Astrocyte of the cerebellum (primary cell): ENCODE results near the gene EFEMP2.

ENCODE experiments used
- DNase-seq: peaks from one replicate; pipeline ENCODE4 v3.0.0-alpha.2; 2011; ENCODE audit warnings: low read depth
- H3K4me3 ChIP-seq: 2 replicates; pipeline ENCODE4 v1.5.1; 2011; ENCODE audit warnings: mild to moderate bottlenecking, low read depth, low read length, moderate library complexity
- in situ Hi-C: cut with HindIII; loops from 2 replicates; pipeline ENCODE4 v1.10.0; 2017; ENCODE audit warnings: low sequenced_read_pairs
- TF ChIP-seq, protein P1 (sequence below): IDR thresholded peaks from 2 replicates; pipeline ENCODE4 v1.5.1; 2012; ENCODE audit warnings: low read length, low read depth, moderate library complexity, mild to moderate bottlenecking; ENCODE audit errors: missing control alignments

EFEMP2 gene

DNA sequence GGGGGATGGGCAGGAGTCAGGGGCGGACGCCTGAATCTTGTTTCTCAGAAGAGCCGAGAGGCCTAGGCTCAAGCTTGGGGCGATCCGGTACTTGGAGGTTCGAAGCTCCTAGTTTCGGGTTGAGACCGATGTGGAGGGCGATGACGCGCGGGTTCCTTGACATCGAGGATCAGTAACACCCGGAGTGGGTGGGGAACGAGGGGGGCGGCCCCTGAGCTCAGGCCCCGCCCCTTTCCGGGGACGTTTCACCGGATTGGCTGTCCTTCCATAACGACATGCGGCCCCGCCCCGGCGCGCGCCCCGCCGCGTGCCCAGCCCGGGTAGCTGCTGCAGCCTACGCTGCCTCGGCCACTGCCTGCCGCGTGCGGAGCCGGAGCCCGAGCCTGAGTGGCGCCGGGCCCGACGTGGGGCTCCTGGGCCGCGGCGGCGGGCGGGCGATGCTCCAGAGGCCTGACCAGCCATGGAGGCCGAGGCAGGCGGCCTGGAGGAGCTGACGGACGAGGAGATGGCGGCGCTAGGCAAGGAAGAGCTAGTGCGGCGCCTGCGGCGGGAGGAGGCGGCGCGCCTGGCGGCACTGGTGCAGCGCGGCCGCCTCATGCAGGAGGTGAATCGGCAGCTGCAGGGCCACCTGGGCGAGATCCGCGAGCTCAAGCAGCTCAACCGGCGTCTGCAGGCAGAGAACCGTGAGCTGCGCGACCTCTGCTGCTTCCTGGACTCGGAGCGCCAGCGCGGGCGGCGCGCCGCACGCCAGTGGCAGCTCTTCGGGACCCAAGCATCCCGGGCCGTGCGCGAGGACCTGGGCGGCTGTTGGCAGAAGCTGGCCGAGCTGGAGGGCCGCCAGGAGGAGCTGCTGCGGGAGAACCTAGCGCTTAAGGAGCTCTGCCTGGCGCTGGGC lies 18.0 kb upstream of the EFEMP2 start, which contains the start of gene CCDC85B:
CCDC85B (plus strand) TSS at position 350 of the 895 bp plus-strand sequence; CDS start at position 461, 111 bp downstream.
- TF ChIP-seq, protein P1, sequence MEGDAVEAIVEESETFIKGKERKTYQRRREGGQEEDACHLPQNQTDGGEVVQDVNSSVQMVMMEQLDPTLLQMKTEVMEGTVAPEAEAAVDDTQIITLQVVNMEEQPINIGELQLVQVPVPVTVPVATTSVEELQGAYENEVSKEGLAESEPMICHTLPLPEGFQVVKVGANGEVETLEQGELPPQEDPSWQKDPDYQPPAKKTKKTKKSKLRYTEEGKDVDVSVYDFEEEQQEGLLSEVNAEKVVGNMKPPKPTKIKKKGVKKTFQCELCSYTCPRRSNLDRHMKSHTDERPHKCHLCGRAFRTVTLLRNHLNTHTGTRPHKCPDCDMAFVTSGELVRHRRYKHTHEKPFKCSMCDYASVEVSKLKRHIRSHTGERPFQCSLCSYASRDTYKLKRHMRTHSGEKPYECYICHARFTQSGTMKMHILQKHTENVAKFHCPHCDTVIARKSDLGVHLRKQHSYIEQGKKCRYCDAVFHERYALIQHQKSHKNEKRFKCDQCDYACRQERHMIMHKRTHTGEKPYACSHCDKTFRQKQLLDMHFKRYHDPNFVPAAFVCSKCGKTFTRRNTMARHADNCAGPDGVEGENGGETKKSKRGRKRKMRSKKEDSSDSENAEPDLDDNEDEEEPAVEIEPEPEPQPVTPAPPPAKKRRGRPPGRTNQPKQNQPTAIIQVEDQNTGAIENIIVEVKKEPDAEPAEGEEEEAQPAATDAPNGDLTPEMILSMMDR, result peak; percentile 4
- peak within 1 kb of the TSS; percentile 72 for H3K4me3 ChIP-seq
- DNase-seq, result peak; percentile 81
- in situ Hi-C loops, result no loop called here

DNA sequence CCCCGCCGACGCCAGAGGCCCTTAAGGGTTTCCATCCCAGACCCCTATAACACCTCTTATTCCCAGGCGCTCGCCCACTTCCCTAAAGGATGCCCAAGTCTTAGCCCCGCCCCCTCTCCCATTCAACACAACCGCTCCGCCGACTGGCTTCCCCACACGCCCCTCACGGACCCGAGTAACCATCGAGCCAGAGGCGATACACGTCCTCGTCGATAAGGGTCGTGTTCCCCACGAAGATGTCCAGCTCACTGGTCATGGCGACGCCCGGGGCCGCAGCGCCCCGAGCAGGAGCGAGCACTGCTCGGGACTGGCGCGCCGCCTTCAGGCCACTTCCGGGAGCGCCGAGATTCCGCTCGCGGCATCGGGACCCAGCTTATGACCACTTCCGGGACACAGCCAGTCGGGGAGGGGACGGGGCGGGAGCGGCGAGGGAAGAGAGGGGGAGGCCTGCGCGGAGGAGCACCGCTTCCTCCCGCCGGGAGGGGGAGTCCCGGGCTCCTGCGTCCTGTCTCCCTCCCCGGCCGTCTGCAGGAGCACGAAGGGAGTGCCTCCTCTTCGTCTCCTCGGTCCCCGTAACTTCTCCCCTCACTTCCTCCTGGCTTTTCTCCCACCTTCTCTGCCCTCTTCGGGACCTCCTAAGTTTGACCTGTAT lies 15.7 kb upstream of the EFEMP2 start, which contains the start of gene FIBP:
FIBP (minus strand) TSS at position 309 of the 652 bp plus-strand sequence; CDS start at position 256, 53 bp downstream.
- TF ChIP-seq, protein P1, result peak; percentile 84
- H3K4me3 ChIP-seq, result peak within 1 kb of the TSS; percentile 81
- in situ Hi-C loops, result no loop called here
- peak; percentile 89 for DNase-seq

- DNase-seq, result no peak
- peak overlapping the region; percentile 81 for H3K4me3 ChIP-seq
- in situ Hi-C loops, result no loop called here
- TF ChIP-seq, protein P1, result no peak
Measured at GRCh38 chr11:65887723-65888162, 15.1 kb upstream of the EFEMP2 start.

DNA sequence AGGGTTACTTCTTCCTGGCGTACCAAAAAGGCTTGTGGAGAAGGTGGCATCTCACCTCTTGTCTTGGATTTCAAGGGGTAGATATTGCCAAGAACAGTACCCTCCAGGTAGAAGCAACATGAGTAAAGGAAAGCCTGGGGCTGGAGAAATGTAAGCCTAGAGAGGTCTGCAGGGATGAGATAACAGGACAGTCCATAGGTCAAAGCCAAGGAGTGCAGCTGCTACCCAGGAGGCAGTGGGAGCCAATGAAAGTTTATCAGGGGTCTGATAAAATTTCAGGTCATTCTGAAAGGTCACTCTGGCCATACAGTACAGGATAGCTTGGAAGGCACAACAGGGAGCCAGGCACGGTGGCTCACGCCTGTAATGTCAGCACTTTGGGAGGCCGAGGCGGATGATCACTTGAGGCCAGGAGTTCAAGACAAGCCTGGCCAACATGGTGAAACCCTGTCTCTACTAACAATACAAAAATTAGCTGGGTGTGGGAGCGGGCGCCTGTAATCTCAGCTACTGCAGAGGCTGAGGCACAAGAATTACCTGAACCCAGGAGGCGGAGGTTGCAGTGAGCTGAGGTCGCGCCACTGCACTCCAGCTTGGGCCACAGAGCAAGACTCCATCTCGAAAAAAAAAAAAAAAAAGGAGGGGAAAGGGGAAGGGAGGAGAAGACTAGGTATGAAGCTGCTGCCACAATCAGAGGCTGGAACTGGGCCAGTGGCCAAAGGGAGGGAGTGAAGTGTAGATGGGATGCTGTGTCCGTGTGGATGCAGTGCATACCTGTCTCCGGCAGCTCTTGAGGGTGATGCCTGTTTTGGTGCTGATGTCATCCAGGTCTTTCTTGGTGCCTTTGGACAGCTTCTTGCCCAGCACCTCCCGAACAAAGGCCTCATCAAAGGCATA lies 14.5 kb upstream of the EFEMP2 start:
- no peak for DNase-seq
- TF ChIP-seq, protein P1, result no peak
- H3K4me3 ChIP-seq, result peak overlapping the region; percentile 81
- in situ Hi-C loops, result no loop called here

GRCh38 chr11:65885808-65886536 lies 13.4 kb upstream of the EFEMP2 start:
- no peak for DNase-seq
- no peak overlapping the region for H3K4me3 ChIP-seq
- in situ Hi-C loops, result no loop called here
- TF ChIP-seq, protein P1, result no peak
